ENCODE data around the gene BLOC1S5.

DNA sequence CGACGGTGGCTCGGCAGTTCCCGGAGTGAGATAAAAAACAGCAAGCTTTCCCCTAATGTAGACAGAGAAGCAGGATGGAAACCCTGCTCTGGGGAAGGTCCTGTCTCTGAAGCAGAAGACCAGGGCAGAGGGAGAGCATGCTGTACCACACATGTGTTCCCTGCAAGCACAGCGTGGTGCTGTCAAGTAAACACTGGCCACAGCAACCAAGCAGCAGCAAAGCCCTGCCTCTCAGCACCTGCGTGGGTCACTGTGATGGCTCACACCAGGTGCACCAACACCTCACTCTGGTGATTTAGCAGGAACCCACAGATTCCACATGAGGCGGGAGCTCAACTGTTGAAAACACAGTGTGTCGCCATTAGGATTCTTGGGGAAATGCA is 88.4 kb downstream of the BLOC1S5 start:
- TF ChIP-seq, protein P1, sequence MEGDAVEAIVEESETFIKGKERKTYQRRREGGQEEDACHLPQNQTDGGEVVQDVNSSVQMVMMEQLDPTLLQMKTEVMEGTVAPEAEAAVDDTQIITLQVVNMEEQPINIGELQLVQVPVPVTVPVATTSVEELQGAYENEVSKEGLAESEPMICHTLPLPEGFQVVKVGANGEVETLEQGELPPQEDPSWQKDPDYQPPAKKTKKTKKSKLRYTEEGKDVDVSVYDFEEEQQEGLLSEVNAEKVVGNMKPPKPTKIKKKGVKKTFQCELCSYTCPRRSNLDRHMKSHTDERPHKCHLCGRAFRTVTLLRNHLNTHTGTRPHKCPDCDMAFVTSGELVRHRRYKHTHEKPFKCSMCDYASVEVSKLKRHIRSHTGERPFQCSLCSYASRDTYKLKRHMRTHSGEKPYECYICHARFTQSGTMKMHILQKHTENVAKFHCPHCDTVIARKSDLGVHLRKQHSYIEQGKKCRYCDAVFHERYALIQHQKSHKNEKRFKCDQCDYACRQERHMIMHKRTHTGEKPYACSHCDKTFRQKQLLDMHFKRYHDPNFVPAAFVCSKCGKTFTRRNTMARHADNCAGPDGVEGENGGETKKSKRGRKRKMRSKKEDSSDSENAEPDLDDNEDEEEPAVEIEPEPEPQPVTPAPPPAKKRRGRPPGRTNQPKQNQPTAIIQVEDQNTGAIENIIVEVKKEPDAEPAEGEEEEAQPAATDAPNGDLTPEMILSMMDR (IDR thresholded peaks at IDR 0.05; ENCODE audit: low read depth, low read length) = no peak
- TF ChIP-seq MYC (IDR thresholded peaks at IDR 0.05; ENCODE audit: low read depth, low read length) = no peak
